Ovary (tissue), 9 donors: ENCODE measurements around the gene ZPBP. TPM values are rescaled to one million over a fixed set of nuclear protein-coding genes. Genes with fewer than 3 reads are reported as not detected.

Experiments used
- DNase-seq, 5 donors: peaks; one replicate each; pipeline ENCODE4 v3.0.0-alpha.2; 2019 to 2020
- H3K27ac ChIP-seq, 2 donors: fragments of 200-600 bp; one replicate each; pipeline versions ENCODE4 v1.5.1 to v1.8.0; 2019 to 2022
- H3K27me3 ChIP-seq: fragments of 200-600 bp; one replicate; pipeline ENCODE4 v1.8.0; 2022
- H3K36me3 ChIP-seq: fragments of 200-600 bp; sonication (generic); one replicate; pipeline ENCODE4 v1.5.1; 2019
- H3K4me1 ChIP-seq: one replicate; pipeline ENCODE4 v1.8.1; 2013; ENCODE audit warnings: mild to moderate bottlenecking, moderate library complexity; ENCODE audit not compliant: insufficient read depth
- H3K4me3 ChIP-seq: fragments of 200-600 bp; sonication (generic); one replicate; pipeline ENCODE4 v1.5.1; 2017
- H3K9me3 ChIP-seq, 2 donors: fragments of 200-600 bp in 1 of 2; sonication (generic) in 1 of 2; one replicate each; pipeline versions ENCODE4 v1.5.1 to v1.8.1; 2013 to 2019; ENCODE audit warnings: mild to moderate bottlenecking in 1 of 2, moderate library complexity in 1 of 2
- CTCF ChIP-seq, 3 donors: fragments of 450-650 bp in 2 of 3; fragments of 200-600 bp in 1 of 3; IDR thresholded peaks; one replicate each; pipeline versions ENCODE4 v1.5.1 to v1.8.0; 2016 to 2022; ENCODE audit warnings: antibody characterized with exemption in 3 of 3, mild to moderate bottlenecking in 1 of 3
- EP300 ChIP-seq: sonication (generic); formaldehyde crosslinking; IDR thresholded peaks from one replicate; pipeline ENCODE4 v1.6.1; 2017; ENCODE audit warnings: antibody characterized with exemption
- POLR2A ChIP-seq: fragments of 450-650 bp; IDR thresholded peaks from one replicate; pipeline ENCODE4 v1.6.1; 2017; ENCODE audit warnings: antibody characterized with exemption, mild to moderate bottlenecking, moderate library complexity
- WGBS, 3 donors: extraction: QIAGEN DNeasy Blood & Tissue Kit in 1 of 3; methylation state at CpG; one replicate each; pipeline versions ENCODE4 v1.1.5 to v1.1.7; 2013 to 2017; 5-methylcytosine and 5-hydroxymethylcytosine counted together
- intact Hi-C, 4 donors: fragments of 100-400 bp; cut with DNase I; formaldehyde crosslinking; loops; one replicate each; pipeline versions ENCODE4 v1.11.0 to v1.15.1; 2022 to 2023
- polyA plus RNA-seq, 2 donors: library from polyadenylated mRNA; stranded (reverse); fragments of 200-250 nt in 1 of 2; fragments of 350-450 nt in 1 of 2; fragmentation: Illumina TruSeq in 1 of 2; extraction: RNeasy Lipid Tissue Mini Kit (QIAGEN cat#74804) in 1 of 2; gene quantifications; one replicate each; pipeline ENCODE4 v1.2.3, GENCODE V29; 2013 to 2014
- total RNA-seq, 7 donors: library from RNA; depleted of rRNA in 2 of 7; stranded (reverse); fragments of >200 nt in 2 of 7; fragmentation: NEBNext Ultra II Directional in 3 of 7; extraction: Animal tissue kit (Norgen Biotek cat#: 25700) in 3 of 7; gene quantifications; one replicate each; pipeline versions ENCODE4 v1.1.0 to v1.2.4, GENCODE V29; 2016 to 2023
- donor health status: DM: no; HTN: no; CAD: no; lungs with moderate emphysema.
- donor health status: DM: no; HTN: no; CAD: no.
- donor health status: Bipolar disorder and iron deficiency.
- donor health status: DM: yes; HTN: yes; CAD: no.
- donor health status: DM: no; HTN: no; CAD: no.
- donor health status: DM: yes; HTN: yes; CAD: no.

The ZPBP gene
- total and polyA plus RNA-seq, 9 donors, result 0.24 to 1.8 (median 0.69) TPM; not detected in 3

GRCh38 chr7:50140688-50141087, 47.6 kb upstream of the ZPBP start:
- Histone ChIP-seq H3K9me3 (no peaks in the 10 kb centered on the region), H3K27ac (no peak overlapping the region), H3K36me3 (no peaks in the 10 kb centered on the region), H3K4me1 (no peaks in the 10 kb centered on the region), H3K27me3 (no peaks in the 10 kb centered on the region), H3K4me3 (no peak overlapping the region)
- no peak for DNase-seq
- TF ChIP-seq CTCF (IDR thresholded peaks at IDR 0.05) (no peak), POLR2A (no peak), EP300 (no peak)
- intact Hi-C loops, result loop anchor here in 1 of 4 donors (10.0 kb wide), 2 partner anchors 544 to 1014 kb away; no protein-coding TSS in a partner anchor
- WGBS, 3 donors, result 72 to 78% (median 76%) methylated on average over 5 of the region's 5 CpGs

- 87 to 96% (median 93%) methylated on average over 1 of the region's 1 CpG for WGBS, 3 donors
- TF ChIP-seq EP300 (no peak), CTCF (IDR thresholded peaks at IDR 0.05) (no peak), POLR2A (no peak)
- Histone ChIP-seq H3K27ac (no peak overlapping the region), H3K36me3 (no peaks in the 10 kb centered on the region), H3K4me1 (no peaks in the 10 kb centered on the region), H3K4me3 (no peak overlapping the region), H3K27me3 (no peaks in the 10 kb centered on the region), H3K9me3 (no peaks in the 10 kb centered on the region)
- intact Hi-C loops, result no loop called here
- no peak for DNase-seq
These were observed 45.1 kb upstream of the ZPBP start for GRCh38 chr7:50138101-50138500.

GRCh38 chr7:50125766-50126165, 32.7 kb upstream of the ZPBP start:
- H3K9me3 ChIP-seq, result no peaks in the 10 kb centered on the region
- 86 to 91% (median 89%) methylated on average over 1 of the region's 1 CpG for WGBS, 3 donors
- no peaks in the 10 kb centered on the region for H3K4me1 ChIP-seq
- DNase-seq, result no peak
- intact Hi-C loops, result no loop called here
- H3K27me3 ChIP-seq, result no peaks in the 10 kb centered on the region
- no peaks in the 10 kb centered on the region for H3K36me3 ChIP-seq
- H3K4me3 ChIP-seq, result no peak overlapping the region
- no peak overlapping the region for H3K27ac ChIP-seq
- no peak for TF ChIP-seq CTCF (IDR thresholded peaks at IDR 0.05)

GRCh38 chr7:50121286-50121685, 28.2 kb upstream of the ZPBP start:
- Histone ChIP-seq H3K36me3 (no peaks in the 10 kb centered on the region), H3K27me3 (no peaks in the 10 kb centered on the region), H3K4me1 (no peaks in the 10 kb centered on the region), H3K27ac (no peak overlapping the region), H3K9me3 (no peaks in the 10 kb centered on the region), H3K4me3 (no peak overlapping the region)
- intact Hi-C loops, result no loop called here
- 81 to 84% (median 81%) methylated on average over 3 of the region's 3 CpGs for WGBS, 3 donors
- DNase-seq, result no peak
- TF ChIP-seq EP300 (no peak), CTCF (IDR thresholded peaks at IDR 0.05) (no peak), POLR2A (no peak)
